Fibroblast of skin of left quadriceps (primary cell): ENCODE results near the gene TTC34.

Experiments used
- DNase-seq, 2 experiments: peaks; one replicate each; pipeline ENCODE4 v3.0.0-alpha.2; 2013; ENCODE audit warnings: low read depth in 2 of 2

The TTC34 gene

GRCh38 chr1:2590233-2591141, 211.0 kb downstream of the TTC34 start:
- DNase-seq, result no peak

GRCh38 chr1:2589431-2590232, 211.9 kb downstream of the TTC34 start:
- DNase-seq, result no peak

- DNase-seq, result no peak
Observed at GRCh38 chr1:2588661-2589430, 212.6 kb downstream of the TTC34 start.

GRCh38 chr1:2587860-2588571, 213.5 kb downstream of the TTC34 start:
- DNase-seq, result no peak

GRCh38 chr1:2587071-2587859, 214.2 kb downstream of the TTC34 start:
- DNase-seq, result no peak

- DNase-seq, result peak; percentile 98 to 99
Observed at GRCh38 chr1:2586154-2587070, 215.1 kb downstream of the TTC34 start, which contains the start of gene PRXL2B. Gene PRXL2B, plus strand, starts transcription at chr1:2586777. Its CDS starts 109 bp downstream, at chr1:2586886.
